Panc1 (cell line): ENCODE results near the gene FOXP4. TPM values are rescaled to one million over a fixed set of nuclear protein-coding genes. Genes with fewer than 3 reads are reported as not detected.

Source experiments
- ATAC-seq: fragments of 200-7000 bp; cut with Tn5 transposase; 2 replicates; pipeline ENCODE4 v1.9.1; 2020; ENCODE audit warnings: mild to moderate bottlenecking, moderate library complexity
- BruUV-seq: library from RNA; stranded (reverse); fragments of 400-500 nt; replicated peaks from 2 replicates; lab custom pipeline; 2021; lab: Mats Ljungman, UMichigan
- CTCF ChIA-PET: fragments of 300-600 bp; sonication (Branson Sonifier 250); formaldehyde crosslinking; loops from one replicate; lab custom pipeline; 2022; ENCODE audit warnings: antibody characterized with exemption; lab: Charles Lee
- POLR2A ChIA-PET: fragments of 300-600 bp; sonication (Branson Sonifier 250); formaldehyde crosslinking; loops from one replicate; lab custom pipeline; 2022; ENCODE audit warnings: antibody characterized with exemption; lab: Charles Lee
- DNase-seq: peaks from one replicate; pipeline ENCODE4 v3.0.0-alpha.2; 2010; ENCODE audit warnings: low read depth, low spot score
- H3K27ac ChIP-seq: 2 replicates; pipeline ENCODE4 v1.5.1; 2011; ENCODE audit warnings: mild to moderate bottlenecking, low read length, inconsistent platforms
- H3K27me3 ChIP-seq: fragments of 200-500 bp; sonication (Bioruptor generic); 2 replicates; pipeline ENCODE4 v1.6.0; 2014; ENCODE audit warnings: low read length, inconsistent platforms; ENCODE audit not compliant: control insufficient read depth, insufficient read depth
- H3K36me3 ChIP-seq: fragments of 200-500 bp; sonication (Bioruptor generic); 2 replicates; pipeline ENCODE4 v1.5.1; 2014; ENCODE audit warnings: inconsistent platforms, mild to moderate bottlenecking, low read length, moderate library complexity; ENCODE audit not compliant: control insufficient read depth, insufficient read depth
- H3K4me1 ChIP-seq: 2 replicates; pipeline ENCODE4 v1.5.1; 2011; ENCODE audit warnings: inconsistent platforms, mild to moderate bottlenecking, low read length, moderate library complexity; ENCODE audit not compliant: control insufficient read depth, insufficient read depth
- H3K4me3 ChIP-seq, 2 experiments: 2 replicates each; pipeline ENCODE4 v1.5.1; 2011 to 2012; ENCODE audit warnings: low read depth in 2 of 2, low read length in 2 of 2, mild to moderate bottlenecking in 2 of 2, inconsistent platforms in 1 of 2, moderate library complexity in 1 of 2
- H3K9me3 ChIP-seq: fragments of 200-500 bp; sonication (Bioruptor generic); 2 replicates; pipeline ENCODE4 v1.5.1; 2014; ENCODE audit warnings: low read depth, mild to moderate bottlenecking, inconsistent platforms, low read length, moderate library complexity; ENCODE audit not compliant: control insufficient read depth, insufficient read depth
- CTCF ChIP-seq: fragments of 450-650 bp; IDR thresholded peaks from 2 replicates; pipeline ENCODE4 v1.5.1; 2017; ENCODE audit warnings: mild to moderate bottlenecking
- POLR2AphosphoS5 ChIP-seq: IDR thresholded peaks from 2 replicates; pipeline ENCODE4 v1.6.1; 2012; ENCODE audit warnings: mild to moderate bottlenecking, low read depth, low read length, moderate library complexity
- SIN3A ChIP-seq: IDR thresholded peaks from 2 replicates; pipeline ENCODE4 v1.6.1; 2012; ENCODE audit warnings: low read depth, mild to moderate bottlenecking, low read length, moderate library complexity, borderline replicate concordance; ENCODE audit not compliant: insufficient read depth
- TCF7L2 ChIP-seq: IDR thresholded peaks from 2 replicates; pipeline ENCODE4 v1.6.1; 2011; ENCODE audit warnings: mild to moderate bottlenecking, low read depth, low read length, inconsistent platforms
- in situ Hi-C: cut with HindIII; loops from 2 replicates; pipeline ENCODE4 v1.10.0; 2016; ENCODE audit warnings: low sequenced_read_pairs, low pct_unique_long_range_greater_than_20kb
- intact Hi-C: fragments of 100-400 bp; cut with micrococcal nuclease; formaldehyde crosslinking; loops from one replicate; pipeline ENCODE4 v1.10.0; 2022; ENCODE audit not compliant: unreplicated experiment
- total RNA-seq: library from RNA; stranded (reverse); gene quantifications from one replicate; pipeline ENCODE4 v1.2.1, GENCODE V29; 2021; ENCODE audit not compliant: unreplicated experiment
- TF ChIP-seq, protein P1 (sequence below), 2 experiments: IDR thresholded peaks; 2 replicates each; pipeline ENCODE4 v1.6.1; 2011 to 2012; ENCODE audit warnings: low read depth in 2 of 2, control low read depth in 1 of 2, low read length in 1 of 2, mild to moderate bottlenecking in 1 of 2, moderate library complexity in 1 of 2; ENCODE audit not compliant: insufficient read depth in 1 of 2

Gene FOXP4
- total RNA-seq, 1 experiment from 2014 or later, result 30.4 TPM

DNA sequence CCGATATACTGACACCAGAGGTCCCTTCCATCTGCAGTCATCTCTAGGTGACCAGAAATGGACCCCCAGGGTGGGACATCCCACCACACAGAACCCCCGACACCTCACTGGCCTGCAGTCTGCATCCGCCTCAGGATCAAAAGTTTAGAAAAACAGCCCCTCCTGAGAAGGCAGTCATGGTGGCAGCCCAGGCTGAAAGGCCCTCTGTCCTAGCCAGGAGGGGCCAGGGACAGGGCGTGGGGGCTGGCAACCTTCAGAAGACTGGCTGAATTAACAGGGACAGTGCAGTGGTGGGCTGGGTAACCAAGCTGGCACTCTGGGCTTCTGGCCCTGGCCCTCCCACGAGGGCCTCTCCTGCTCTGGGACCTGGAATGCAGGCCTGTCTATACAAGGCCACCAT, 57.8 kb downstream of the FOXP4 start:
- ATAC-seq (no peak), DNase-seq (no peak)
- in situ Hi-C loops (no loop called here), intact Hi-C loops (loop anchor here (5.0 kb wide), 1 partner anchor 173 kb away; the partner anchor contains the start of gene FRS3)
- CTCF ChIA-PET, result interaction anchor here (1.0 kb wide), 1 partner anchor 78 kb away, joined by 9 read pairs; no protein-coding TSS in a partner anchor
- Histone ChIP-seq H3K4me1 (peaks cover 10% of the 10 kb centered on the region), H3K27ac (no peak overlapping the region), H3K9me3 (no peaks in the 10 kb centered on the region), H3K27me3 (no peaks in the 10 kb centered on the region), H3K4me3 (no peak overlapping the region), H3K36me3 (no peaks in the 10 kb centered on the region)
- TF ChIP-seq CTCF, result no peak
- TF ChIP-seq SIN3A, result no peak
- no peak for TF ChIP-seq POLR2AphosphoS5
- TF ChIP-seq, protein P1, sequence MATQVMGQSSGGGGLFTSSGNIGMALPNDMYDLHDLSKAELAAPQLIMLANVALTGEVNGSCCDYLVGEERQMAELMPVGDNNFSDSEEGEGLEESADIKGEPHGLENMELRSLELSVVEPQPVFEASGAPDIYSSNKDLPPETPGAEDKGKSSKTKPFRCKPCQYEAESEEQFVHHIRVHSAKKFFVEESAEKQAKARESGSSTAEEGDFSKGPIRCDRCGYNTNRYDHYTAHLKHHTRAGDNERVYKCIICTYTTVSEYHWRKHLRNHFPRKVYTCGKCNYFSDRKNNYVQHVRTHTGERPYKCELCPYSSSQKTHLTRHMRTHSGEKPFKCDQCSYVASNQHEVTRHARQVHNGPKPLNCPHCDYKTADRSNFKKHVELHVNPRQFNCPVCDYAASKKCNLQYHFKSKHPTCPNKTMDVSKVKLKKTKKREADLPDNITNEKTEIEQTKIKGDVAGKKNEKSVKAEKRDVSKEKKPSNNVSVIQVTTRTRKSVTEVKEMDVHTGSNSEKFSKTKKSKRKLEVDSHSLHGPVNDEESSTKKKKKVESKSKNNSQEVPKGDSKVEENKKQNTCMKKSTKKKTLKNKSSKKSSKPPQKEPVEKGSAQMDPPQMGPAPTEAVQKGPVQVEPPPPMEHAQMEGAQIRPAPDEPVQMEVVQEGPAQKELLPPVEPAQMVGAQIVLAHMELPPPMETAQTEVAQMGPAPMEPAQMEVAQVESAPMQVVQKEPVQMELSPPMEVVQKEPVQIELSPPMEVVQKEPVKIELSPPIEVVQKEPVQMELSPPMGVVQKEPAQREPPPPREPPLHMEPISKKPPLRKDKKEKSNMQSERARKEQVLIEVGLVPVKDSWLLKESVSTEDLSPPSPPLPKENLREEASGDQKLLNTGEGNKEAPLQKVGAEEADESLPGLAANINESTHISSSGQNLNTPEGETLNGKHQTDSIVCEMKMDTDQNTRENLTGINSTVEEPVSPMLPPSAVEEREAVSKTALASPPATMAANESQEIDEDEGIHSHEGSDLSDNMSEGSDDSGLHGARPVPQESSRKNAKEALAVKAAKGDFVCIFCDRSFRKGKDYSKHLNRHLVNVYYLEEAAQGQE (IDR thresholded peaks at IDR 0.05; ENCODE audit: insufficient read depth in 1 of 2, low read depth in 2 of 2, low read length in 1 of 2), result no peak
- no peak for TF ChIP-seq TCF7L2
- BruUV-seq, result no TSS peak
- POLR2A ChIA-PET, result no interaction called here

- no TSS peak for BruUV-seq
- TF ChIP-seq CTCF (no peak), POLR2AphosphoS5 (no peak), SIN3A (no peak), TCF7L2 (no peak)
- TF ChIP-seq, protein P1 (IDR thresholded peaks at IDR 0.05; ENCODE audit: insufficient read depth in 1 of 2, low read depth in 2 of 2, low read length in 1 of 2), result no peak
- CTCF ChIA-PET, result no interaction called here
Observed at GRCh38 chr6:41605649-41606048, 59.5 kb downstream of the FOXP4 start.

More at GRCh38 chr6:41605649-41606048, 59.5 kb downstream of the FOXP4 start:
- Histone ChIP-seq H3K4me1 (peaks cover 10% of the 10 kb centered on the region), H3K9me3 (no peaks in the 10 kb centered on the region), H3K4me3 (no peak overlapping the region), H3K36me3 (no peaks in the 10 kb centered on the region), H3K27me3 (no peaks in the 10 kb centered on the region), H3K27ac (no peak overlapping the region)
- in situ Hi-C loops, result no loop called here
- ATAC-seq (no peak), DNase-seq (no peak)
- intact Hi-C loops, result no loop called here
- POLR2A ChIA-PET, result no interaction called here
